ENCODE data around the gene ATR.
"Not testable (repeated sequence)": the region's sequence is repeated elsewhere in the genome, so short reads cannot be mapped to it uniquely, and the experiment has no call there.

ATR gene

DNA sequence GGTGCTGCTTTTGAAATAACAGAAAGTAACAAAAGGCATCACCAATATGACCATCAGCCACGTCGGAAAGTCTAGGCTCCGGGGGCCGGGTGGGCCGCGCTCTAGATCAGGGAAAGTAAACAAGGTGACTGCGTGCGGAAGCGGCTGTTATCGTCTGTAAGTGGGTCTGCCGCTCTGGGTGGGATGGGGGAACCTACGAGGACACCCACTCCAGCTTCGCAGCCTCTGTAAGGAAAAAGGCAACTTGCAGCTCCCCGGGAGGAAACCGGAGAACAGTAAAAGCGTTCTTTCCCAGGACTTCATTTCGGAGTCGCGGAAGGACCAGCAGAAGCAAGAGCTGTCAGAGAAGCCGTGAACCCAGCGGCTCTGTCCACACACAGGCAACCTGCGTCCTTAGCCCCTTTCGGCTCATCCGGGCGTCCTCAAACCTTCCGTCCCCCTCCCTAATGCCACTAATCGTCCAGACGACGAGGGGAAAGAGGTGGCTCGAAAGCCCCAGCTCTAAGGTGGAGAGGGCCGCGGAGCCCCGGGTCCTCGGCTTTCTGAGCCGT, 131.2 kb downstream of the ATR start:
- DNase-seq = no peak

DNA sequence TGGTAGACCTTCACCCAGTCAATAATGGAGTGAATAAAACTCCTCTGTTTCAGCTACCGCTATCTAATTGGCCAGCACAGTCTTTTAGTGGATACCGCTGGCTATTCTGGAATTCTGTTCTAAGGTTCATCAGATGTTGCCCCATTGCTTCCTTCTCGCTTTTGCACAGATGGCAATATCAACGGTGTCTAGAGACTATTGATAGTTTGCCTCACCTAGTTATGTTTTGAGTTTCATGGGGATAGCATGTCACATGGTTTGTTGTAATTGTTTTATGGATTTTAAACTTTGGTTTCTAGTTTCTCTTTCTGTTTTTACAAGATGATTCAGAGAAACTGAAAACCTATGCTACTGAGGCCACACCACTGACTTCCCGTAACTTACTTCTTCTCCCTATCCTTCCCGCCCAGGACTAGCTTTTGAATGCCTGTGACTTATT, 132.7 kb downstream of the ATR start:
- no peak for DNase-seq

DNA sequence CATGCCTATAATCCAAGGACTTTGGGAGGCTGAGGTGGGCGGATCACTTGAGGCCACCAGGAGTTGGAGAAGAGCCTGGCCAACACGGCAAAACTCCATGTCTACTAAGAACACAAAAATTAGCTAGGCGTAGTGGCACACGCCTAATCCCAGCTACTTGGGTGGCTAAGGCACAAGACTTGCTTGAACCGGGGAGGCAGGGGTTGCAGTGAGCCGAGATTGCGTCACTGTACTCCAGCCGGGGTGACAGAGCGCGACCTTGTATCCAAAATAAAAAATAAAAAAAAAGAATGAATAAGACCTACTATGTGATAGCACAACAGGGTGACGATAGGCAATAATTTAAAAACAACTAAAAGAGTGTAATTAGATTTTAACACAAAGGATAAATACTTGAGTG, 134.2 kb downstream of the ATR start:
- DNase-seq = no peak

DNA sequence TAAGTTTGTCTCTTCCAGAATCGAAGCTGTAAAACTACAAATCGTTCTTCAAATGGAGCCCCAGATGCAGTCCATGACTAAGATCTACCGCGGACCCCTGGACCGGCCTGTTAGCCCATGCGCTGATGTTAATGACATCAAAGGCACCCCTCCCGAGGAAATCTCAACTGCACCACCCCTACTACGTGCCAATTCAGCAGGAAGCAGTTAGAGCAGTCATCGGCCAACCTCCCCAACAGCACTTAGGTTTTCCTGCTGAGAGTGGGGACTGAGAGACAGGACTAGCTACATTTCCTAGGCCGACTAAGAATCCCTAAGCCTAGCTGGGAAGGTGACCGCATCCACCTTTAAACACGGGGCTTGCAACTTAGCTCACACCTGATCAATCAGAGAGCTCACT, 135.5 kb downstream of the ATR start:
- DNase-seq = not testable (repeated sequence)

DNA sequence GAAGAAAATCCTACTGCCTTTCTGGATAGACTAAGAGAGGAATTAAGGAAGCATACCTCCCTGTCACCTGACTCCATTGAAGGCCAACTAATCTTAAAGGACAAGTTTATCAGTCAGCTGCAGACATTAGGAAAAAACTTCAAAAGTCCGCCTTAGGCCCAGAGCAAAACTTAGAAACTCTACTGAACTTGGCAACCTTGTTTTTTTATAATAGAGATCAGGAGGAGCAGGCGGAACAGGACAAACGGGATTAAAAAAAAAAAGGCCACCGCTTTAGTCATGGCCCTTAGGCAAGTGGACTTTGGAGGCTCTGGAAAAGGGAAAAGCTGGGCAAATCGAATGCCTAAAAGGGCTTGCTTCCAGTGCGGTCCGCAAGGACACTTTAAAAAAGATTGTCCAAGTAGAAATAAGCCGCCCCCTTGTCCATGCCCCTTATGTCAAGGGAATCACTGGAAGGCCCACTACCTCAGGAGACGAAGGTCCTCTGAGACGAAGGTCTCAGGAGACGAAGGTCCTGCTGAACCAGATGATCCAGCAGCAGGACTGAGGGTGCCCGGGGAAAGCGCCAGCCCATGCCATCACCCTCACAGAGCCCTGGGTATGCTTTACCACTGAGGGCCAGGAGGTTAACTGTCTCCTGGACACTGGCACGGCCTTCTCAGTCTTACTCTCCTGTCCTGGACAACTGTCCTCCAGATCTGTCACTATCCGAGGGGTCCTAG, 138.9 kb downstream of the ATR start:
- not testable (repeated sequence) for DNase-seq

DNA sequence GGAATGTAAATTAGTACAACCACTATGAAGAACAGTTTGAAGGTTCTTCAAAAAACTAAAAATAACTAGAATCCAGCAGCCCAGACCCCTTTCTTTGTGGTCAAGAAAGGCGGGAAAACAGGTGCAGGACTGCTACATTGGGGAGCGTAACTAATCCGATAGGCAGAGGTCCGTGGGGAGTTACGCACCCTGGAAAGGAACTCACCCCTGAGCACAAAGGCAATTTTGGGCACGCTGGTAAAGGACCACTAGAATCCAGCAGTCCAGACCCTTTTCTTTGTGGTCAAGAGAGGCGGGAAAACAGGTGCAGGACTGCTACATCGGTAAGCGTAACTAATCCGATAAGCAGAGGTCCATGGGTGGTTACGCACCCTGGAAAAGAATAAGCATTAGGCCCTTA, 140.4 kb downstream of the ATR start:
- DNase-seq = not testable (repeated sequence)

DNA sequence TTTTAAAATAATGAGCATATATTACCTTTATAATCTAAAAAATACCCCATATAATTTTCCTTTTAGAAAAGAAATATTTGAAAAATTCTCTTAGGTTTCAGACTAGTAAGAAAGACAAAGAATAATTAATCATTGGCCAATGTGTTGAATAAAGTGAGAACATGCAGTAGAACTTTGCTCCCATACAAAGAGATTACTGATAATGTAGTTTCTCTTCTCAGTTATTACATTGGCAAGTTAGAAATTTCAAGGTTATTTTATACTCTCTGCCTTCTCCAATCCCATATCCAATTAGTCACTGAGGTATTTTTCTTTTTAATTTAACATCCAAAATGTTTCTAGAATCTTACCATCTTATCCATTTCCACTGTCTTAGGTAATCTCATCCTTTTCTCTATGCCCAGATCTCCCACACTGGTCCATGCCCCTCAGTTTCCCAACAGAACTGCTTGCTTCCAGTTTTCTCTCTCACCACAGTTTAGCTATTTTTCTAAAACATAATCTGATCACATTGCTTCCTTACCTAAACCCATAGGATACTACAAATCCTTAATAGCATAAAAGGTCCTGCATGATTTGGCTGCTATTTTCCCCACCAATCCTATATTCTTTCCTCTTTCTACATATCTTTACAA, 141.5 kb downstream of the ATR start:
- no peak for DNase-seq

DNA sequence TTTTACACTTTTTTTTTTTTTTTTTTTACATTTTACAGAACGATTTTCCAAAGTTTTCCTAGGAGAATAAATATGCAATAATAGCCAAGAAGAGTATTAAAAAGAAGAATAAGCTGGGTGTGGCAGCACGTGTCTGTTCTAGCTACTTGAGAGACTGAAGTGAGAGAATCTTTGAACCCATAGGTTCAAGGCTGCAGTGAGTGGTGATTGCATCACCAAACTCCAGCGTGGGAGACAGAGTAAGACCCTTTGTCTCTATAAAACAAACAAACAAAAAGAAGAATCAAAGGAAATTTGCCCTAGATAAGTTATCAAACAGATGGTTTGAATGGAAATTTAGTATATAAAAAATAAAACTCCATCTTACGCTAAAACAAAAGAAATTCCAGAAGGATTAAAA, 144.0 kb downstream of the ATR start:
- no peak for DNase-seq

DNA sequence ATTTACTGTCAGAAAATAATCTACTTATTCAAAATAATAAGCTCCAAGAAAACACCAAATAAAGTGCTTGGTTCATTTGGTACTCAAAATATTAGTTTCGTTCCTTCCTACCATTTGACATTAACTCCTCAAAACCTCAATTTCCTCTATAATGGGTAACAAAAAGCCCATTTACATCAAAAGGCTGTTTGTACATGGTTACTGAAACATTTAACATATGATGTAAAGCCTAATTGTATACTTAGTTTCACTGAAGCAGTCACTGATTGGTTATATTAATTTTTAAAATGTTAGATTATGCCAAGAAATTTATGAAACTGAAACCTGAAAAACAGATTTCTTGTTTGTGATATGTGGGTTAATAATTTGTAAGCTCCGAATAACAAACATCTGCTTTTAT, 145.4 kb downstream of the ATR start:
- DNase-seq = no peak

DNA sequence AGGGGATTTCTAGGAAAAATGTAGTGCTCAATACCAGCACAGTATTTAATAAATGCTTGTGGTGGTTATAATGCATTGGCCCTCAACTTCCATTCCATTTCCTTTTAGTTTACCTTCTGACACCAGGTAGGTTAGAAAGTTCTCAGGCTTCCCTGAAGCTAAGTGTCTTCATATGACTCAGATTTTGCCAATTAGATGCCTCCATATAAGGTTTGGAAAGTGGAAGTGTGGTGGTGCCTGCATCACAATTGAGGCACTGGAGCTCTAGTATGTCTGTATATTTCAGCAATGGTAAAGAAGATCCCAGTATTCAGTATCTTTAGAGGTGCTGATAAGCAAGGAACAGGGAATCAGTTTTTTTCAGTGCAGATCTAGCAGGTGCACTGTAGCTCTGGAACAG, 149.0 kb downstream of the ATR start:
- DNase-seq = no peak

DNA sequence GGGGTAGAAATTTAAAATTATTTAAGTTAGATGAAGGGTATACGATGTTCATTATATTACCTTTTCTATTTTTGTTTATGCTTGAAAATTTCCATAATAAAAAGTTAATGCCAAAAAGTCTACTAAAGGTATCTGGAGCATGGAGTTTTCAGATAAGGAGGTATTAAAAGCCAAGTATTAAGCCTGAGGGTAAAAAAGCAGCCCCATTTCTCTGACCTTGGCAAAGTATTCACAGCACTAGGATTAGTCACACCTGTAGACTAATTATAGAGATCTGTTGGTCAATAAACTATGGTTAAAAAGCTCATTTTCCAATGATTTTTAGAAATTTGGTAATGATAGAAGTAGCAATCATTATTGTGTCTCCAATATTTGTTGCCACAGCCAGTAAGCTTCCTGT, 153.8 kb downstream of the ATR start:
- no peak for DNase-seq

DNA sequence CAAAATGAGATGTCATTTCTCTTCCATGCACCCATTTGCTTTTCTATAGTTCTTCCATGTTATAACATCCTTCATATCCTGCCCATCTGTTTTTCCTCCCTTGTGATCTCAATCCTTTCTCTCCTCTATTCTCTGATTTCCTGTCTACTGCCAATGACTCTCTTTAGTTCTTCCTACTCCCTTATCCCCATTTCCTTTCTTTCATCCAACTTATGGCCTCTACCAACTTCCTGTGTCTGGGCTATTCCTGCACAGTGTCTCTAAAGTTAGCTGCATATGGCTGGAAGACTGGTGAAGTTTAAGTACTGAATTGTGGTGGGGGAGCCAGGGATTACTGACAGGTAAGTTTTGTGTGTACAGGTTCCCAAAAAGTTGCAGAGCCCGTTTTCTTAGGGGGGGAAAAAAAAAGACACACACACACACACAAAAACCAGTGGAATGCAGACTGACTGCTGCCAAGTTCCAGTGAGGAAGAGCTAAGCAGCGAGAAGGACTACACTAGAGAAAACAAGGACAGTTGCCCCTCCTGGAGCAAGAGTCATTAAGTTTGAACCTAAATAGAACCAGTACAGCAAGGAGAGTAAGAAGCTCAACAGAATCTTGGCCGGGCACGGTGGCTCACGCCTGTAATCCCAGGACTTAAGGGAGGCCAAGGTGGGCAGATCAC, 159.5 kb downstream of the ATR start:
- DNase-seq = no peak

DNA sequence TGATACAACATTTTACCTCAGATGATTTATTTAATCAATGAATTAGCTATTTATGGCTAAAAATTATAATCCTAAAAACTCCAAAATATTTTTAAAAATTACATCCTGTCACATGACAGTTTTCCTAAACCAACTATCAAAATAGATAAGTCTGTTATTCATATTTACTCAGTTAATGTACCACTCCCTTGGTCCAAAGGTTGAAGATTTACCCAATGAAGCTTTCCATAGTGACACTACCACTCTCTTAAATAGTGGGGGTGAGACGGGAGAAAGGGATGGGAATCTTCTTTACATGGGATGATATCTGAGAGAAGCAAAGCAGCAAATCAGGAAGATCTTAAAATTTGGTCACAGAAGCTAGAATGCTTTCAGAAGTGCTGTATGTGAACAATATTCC, 161.2 kb downstream of the ATR start:
- no peak for DNase-seq

DNA sequence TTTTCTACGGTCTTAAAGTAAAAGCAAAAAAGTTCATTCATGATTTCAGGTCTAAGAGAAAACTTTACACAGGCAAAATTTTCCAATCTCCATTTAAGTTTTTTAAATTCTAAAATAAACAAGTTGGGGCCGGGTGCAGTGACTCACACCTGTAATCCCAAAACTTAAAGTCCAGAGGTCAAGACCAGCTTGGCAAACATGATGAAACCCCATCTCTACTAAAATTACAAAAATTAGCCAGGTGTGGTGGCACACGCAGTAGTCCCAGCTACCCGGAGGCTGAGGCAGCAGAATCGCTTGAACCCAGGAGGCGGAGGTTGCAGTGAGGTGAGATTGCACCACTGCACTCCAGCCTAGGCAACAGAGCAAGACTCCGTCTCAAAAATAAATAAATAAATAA, 178.0 kb downstream of the ATR start:
- not testable (repeated sequence) for DNase-seq

Measured in NCI-H1092 (cell line).